Measurements from ENCODE around the gene ATRN.
A peak's percentile ranks its signal among the peaks of the same experiment; 100 is the strongest.
"Not testable (repeated sequence)": the region's sequence is repeated elsewhere in the genome, so short reads cannot be mapped to it uniquely, and the experiment has no call there.

ATRN gene

DNA sequence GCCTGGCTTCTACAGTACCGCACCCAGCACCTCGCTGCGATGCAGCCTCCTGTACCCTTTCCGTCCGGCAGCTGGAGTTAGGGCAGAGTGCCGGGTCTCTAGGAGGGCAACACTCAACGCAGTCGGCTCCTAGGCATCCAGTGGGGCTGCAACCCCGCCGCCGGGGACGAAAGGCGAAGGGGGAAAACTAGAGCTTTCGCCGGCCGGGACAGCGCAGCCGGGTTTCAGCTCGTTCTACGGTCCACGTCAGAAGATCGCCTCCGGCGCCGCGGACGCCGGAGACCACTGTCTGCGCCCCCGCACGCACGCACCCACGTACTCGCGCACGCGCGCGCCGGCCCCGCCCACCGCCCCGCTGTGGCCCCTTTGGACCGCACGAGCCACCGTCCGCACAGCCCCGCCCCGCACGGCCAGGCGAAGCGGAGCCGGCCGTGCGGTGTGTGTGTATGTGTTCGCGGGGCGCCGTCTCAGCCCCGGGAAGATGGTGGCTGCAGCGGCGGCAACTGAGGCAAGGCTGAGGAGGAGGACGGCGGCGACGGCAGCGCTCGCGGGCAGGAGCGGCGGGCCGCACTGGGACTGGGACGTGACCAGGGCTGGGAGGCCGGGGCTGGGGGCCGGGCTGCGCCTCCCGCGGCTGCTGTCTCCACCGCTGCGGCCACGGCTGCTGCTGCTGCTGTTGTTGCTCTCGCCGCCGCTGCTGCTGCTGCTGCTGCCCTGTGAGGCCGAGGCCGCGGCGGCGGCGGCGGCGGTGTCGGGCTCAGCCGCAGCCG, at the start of gene ATRN:
TSS of gene ATRN (plus strand) at position 392 of the 770 bp plus-strand sequence. CDS start at position 482, 90 bp downstream.
- peak; percentile 76 for DNase-seq

GRCh38 chr20:3421985-3422384, 48.8 kb upstream of the ATRN start:
- DNase-seq: no peak

DNA sequence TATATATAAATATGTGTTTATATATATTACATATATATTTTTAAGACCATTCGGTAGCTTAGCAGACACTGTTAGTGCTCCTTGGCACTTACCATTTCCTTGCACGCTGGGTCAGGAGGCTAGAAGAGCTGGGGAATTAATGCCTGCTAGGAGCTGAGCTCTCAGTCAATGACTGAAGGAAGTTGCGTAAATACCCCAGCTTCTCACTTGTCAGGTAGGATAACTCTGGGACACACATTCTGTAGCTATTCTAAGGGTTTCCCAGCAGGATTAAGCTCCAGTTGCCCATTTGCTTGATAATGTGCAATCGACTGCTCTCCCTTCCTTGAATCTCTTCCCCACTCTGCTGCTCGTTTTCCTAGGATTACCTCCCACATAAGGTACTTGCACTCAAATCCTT, 47.7 kb upstream of the ATRN start:
- no peak for DNase-seq

GRCh38 chr20:3426766-3427165, 44.1 kb upstream of the ATRN start:
- not testable (repeated sequence) for DNase-seq

GRCh38 chr20:3430376-3431069, 40.3 kb upstream of the ATRN start:
- no peak for DNase-seq

- DNase-seq: no peak
These were observed 39.7 kb upstream of the ATRN start for GRCh38 chr20:3431109-3431508.

DNA sequence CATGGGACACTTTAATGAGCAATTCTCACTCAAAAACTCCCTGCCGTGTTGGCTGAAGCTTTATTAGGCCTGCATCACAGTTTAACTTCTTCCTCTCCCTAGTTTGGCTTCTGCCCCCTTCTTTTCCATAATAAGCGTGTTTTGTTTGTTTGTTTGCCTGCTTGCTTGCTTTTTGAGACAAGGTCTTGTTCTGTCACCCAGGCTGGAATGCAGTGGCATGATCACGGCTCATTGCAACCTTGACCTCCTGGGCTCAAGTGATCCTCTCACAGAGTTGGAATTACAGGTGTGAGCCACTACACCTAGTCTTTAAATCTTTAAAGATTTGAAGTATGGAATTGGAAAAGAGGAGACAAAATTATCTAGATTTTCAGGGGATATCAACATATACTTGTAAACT, 38.0 kb upstream of the ATRN start:
- no peak for DNase-seq

DNA sequence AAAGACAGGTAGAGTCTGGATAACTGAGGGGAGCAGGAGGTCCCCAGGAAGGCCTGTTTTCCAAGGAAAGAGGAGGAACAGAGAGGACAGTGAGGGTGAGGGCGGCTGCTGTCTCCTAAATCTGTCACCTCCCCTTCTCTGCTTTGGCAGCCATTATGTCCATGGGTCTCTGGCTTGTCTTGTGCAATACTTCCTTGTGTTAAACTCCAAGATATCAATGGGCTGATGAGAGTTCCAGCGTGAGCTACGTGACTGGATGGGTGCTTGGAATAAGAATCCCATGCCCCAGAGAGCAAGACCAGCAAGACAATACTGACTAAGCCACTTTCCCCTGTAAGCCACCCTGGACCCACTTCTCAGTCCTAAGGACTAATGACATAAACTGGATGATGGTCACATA, 37.1 kb upstream of the ATRN start:
- no peak for DNase-seq

DNA sequence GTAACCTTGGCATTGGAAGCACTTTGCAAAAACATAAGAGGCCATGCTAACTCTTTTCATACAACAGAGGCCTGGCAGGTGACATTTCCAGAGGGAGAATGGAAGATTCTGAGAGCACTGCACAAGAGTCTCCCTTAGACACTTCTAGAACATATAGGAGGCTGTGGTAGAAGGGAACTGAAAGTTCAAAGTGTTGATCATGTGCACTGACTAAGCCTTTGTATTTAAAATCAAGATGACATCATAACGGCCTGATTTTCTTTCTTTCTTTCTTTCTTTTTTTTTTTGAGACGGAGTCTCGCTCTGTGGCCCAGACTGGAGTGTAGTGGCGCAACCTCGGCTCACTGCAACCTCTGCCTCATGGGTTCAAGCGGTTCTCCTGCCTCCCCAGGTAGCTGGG, 36.6 kb upstream of the ATRN start:
- no peak for DNase-seq

- DNase-seq: no peak
These were observed 33.8 kb upstream of the ATRN start for GRCh38 chr20:3436864-3437574.

GRCh38 chr20:3446779-3447178, 24.0 kb upstream of the ATRN start:
- no peak for DNase-seq

GRCh38 chr20:3447321-3447720, 23.5 kb upstream of the ATRN start:
- no peak for DNase-seq

DNA sequence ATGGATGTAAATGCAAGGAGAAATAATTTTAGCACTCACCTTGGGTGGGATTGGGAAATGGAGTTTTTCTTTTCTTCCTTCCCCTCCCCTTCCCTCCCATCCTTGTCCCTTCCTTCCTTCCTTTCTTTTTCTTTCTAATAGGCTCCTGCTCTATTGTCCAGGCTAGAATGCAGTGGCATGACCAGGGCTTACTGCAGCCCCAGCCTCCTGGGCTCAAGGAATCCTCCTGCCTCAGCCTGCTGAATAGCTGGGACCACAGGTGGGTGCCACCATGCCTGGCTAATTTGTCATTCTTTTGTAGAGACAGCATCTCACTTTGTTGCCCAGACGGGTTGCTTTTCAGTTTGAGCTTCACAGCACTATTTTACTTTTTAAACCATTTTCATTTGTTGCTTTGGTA, 21.5 kb upstream of the ATRN start:
- no peak for DNase-seq

GRCh38 chr20:3452136-3452535, 18.7 kb upstream of the ATRN start:
- no peak for DNase-seq

- DNase-seq: no peak
These were observed 18.1 kb upstream of the ATRN start for GRCh38 chr20:3452690-3453089.

DNA sequence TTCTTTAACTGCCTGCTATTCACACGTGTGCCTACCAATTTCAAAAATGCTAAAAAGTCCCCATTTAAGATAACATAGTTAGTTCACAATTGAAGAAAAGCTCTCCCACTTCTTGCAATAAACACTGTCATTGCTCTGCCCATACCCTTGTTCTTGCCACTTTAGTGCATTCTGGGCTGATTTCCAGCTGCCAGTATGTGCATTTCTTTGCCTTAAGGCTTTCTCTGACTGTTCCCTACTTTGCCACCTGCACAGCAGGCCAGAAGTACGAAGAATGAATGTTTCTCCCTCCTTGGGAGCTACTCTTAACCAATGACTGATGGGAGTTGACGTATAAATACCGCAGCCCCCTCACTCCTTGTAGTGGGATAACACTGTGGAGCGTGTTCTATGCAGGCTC, 16.0 kb upstream of the ATRN start:
- no peak for DNase-seq

DNA sequence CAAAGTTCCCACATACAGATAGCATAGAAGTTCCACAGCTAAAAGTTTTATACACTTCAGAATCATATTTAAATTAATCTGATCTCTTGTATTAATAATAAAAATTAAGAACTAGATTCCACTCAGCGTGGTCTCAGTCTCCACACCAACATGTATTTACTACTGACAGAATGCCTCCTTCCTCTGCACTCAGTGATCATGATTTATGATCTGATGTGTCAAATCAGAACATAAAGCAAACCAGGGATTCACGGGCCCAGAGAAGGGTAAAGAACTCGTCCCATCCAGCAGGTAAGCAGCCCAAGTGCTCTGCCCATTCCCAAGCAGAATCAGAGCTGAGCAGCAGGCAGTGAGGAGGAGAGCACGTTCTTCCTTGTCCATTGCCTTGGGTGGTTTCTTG, 14.2 kb upstream of the ATRN start:
- DNase-seq: no peak

- DNase-seq: no peak
These were observed 10.9 kb upstream of the ATRN start for GRCh38 chr20:3459881-3460307.

- DNase-seq: no peak
These were observed 9.5 kb upstream of the ATRN start for GRCh38 chr20:3461211-3461771.

DNA sequence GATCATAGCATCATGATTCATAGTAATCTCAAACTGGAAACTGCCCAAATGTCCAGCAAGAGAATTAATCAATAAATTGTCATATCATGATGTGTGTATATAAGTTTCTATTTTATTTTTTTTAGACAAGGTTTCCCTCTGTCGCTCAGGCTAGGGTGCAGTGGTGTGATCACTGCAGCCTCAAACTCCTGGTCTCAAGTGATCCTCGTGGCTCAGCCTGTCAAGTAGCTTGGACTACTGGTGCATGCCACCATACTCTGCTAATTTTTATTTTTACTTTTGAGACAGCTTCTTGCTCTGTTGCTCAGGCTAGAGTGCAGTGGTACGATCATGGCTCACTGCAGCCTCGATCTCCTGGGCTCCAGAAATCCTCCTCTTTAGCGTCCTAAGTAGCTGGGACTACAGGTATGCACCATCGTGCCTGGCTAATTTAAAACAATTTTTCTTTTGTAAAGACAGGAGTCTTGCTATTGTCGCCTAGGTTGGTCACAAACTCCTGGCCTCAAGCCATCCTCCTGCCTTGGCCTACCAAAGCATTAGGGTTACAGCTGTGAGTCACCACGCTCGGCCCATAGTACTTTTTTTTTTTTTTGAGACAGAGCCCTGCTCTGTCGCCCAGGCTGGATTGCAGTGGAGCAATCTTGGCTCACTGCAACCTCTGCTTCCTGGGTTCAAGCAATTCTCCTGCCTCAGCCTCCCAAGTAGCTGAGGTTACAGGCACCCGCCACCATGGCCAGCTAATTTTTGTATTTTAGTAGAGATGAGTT, 8.7 kb upstream of the ATRN start:
- DNase-seq: no peak

GRCh38 chr20:3464166-3464565, 6.7 kb upstream of the ATRN start:
- no peak for DNase-seq

GRCh38 chr20:3465301-3465700, 5.5 kb upstream of the ATRN start:
- no peak for DNase-seq

DNA sequence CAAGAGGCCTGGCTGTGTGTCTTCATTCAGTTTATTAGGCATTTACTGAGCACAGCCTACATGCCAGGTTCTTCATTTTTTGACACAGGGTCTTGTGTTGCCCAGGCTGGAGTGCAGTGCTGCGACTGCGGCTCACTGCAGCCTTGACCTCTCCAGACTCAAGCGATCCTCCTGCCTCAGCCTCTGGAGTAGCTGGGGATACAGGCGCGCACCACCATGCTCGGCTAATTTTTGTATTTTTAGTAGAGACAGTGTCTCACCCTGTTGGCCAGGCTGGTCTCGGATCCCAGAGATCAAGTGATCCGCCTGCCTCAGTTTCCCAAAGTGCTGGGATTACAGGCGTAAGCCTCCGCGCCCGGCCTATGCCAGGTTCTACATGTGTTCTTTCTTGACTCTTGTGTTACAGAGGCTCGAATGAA, 601 bp upstream of the ATRN start:
- no peak for DNase-seq

Data from NCI-H510A treated with DMSO at 0.1 percent for 48 hours (cell line).